ENCODE data around the gene DHDDS. TPM values are rescaled to one million over a fixed set of nuclear protein-coding genes. Genes with fewer than 3 reads are reported as not detected.

DHDDS gene
- total RNA-seq, 2 donors from 2014 or later, result 28.9 to 39.0 TPM

DNA sequence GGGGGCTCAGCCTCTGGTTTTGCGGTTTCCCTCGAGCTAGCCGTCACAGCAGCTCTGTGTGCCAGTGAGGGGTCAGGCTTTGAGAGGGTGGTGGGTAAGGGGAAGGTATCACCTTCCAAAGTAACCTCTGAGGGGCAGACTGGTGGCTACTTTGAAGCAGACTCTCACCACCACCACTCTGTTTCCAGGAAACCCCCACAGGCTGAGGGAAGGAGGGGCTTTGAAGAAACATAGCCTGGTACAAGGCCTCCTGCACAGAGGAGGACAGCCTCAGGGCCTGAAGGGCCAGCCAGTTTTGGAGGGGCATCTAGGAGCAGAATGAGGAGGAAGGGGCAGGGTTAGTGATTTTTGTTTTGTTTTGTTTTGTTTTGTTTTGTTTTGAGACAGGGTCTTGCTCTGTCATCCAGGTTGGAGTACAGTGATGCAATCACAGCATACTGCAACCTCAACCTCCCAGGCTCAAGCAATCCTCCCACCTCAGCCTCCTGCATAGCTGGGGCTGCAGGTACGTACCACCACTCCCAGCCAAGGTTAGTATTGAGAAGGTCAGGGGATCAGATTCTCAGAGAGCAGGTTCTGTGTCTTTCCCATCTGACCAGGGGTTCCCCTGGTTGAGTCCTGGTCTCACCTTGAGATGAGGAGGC is 42.4 kb upstream of the DHDDS start:
- DNase-seq (ENCODE audit: low spot score), result no peak
- Histone ChIP-seq H3K36me3 (no peaks in the 10 kb centered on the region), H3K9me3 (no peaks in the 10 kb centered on the region), H3K4me1 (replicated peaks) (no peaks in the 10 kb centered on the region), H3K4me3 (no peak overlapping the region), H3K27ac (no peak overlapping the region), H3K27me3 (replicated peaks; ENCODE audit: insufficient read depth) (no peaks in the 10 kb centered on the region)
- intact Hi-C loops (cut with DNase I), result no loop called here
- no peak for TF ChIP-seq POLR2AphosphoS5 (IDR thresholded peaks at IDR 0.05)
- TF ChIP-seq POLR2A (IDR thresholded peaks at IDR 0.05), result no peak
- TF ChIP-seq, protein P1, sequence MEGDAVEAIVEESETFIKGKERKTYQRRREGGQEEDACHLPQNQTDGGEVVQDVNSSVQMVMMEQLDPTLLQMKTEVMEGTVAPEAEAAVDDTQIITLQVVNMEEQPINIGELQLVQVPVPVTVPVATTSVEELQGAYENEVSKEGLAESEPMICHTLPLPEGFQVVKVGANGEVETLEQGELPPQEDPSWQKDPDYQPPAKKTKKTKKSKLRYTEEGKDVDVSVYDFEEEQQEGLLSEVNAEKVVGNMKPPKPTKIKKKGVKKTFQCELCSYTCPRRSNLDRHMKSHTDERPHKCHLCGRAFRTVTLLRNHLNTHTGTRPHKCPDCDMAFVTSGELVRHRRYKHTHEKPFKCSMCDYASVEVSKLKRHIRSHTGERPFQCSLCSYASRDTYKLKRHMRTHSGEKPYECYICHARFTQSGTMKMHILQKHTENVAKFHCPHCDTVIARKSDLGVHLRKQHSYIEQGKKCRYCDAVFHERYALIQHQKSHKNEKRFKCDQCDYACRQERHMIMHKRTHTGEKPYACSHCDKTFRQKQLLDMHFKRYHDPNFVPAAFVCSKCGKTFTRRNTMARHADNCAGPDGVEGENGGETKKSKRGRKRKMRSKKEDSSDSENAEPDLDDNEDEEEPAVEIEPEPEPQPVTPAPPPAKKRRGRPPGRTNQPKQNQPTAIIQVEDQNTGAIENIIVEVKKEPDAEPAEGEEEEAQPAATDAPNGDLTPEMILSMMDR (IDR thresholded peaks at IDR 0.05), result no peak
- 64% methylated on average over 4 of the region's 4 CpGs for WGBS

DNA sequence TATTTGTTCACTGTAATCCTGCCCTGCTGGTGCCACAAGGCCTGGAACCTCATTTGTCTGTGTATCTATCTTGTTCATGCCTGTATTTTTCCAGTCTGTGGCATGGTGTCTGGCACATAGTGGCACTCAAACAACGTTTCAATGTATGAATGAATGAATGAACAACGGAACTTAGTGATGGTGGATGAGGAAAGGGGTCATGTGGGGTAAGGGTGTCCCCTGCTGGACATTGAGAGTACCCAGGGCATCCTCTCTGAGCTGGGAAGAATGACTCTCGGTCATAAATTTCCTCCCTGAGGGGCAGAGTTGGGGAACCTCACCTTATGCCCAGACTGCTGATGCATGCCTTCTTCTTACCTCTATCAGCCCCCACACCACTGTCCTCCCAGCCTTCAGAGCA is 40.7 kb upstream of the DHDDS start:
- 15% methylated on average over 3 of the region's 3 CpGs for WGBS
- no peaks in the 10 kb centered on the region for H3K9me3 ChIP-seq
- no peak overlapping the region for H3K4me3 ChIP-seq
- intact Hi-C loops (cut with DNase I), result no loop called here
- no peak overlapping the region for H3K27ac ChIP-seq
- H3K27me3 ChIP-seq (replicated peaks; ENCODE audit: insufficient read depth), result no peaks in the 10 kb centered on the region
- no peaks in the 10 kb centered on the region for H3K36me3 ChIP-seq
- TF ChIP-seq POLR2AphosphoS5 (IDR thresholded peaks at IDR 0.05), result no peak
- TF ChIP-seq, protein P1 (IDR thresholded peaks at IDR 0.05), result peak in 2 of 4 experiments; percentile 5 to 21
- no peak for DNase-seq (ENCODE audit: low spot score)
- no peaks in the 10 kb centered on the region for H3K4me1 ChIP-seq (replicated peaks)

DNA sequence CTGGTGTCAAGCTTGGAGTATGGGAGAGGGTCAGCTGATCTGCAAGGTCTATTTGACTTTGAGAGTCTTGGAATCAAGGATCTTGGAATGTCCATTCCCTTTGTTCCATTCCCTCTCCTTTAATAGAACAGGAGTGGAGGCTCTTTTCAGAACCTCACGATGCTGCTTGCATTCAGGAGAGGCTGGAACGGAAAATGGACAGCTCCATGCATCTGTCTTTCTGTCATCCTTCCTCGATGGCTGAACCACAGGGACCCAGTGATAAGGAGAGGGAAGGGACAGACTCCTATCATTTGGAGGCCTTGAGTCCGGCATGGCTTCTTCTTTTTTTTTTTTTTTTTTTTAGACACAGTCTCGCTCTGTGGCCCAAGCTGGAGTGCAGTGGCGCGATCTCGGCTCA is 36.4 kb upstream of the DHDDS start:
- WGBS, result 80% methylated on average over 8 of the region's 8 CpGs
- no peak overlapping the region for H3K4me3 ChIP-seq
- no peaks in the 10 kb centered on the region for H3K9me3 ChIP-seq
- intact Hi-C loops (cut with DNase I), result no loop called here
- no peaks in the 10 kb centered on the region for H3K4me1 ChIP-seq (replicated peaks)
- H3K27ac ChIP-seq, result no peak overlapping the region
- no peak for DNase-seq (ENCODE audit: low spot score)
- no peaks in the 10 kb centered on the region for H3K27me3 ChIP-seq (replicated peaks; ENCODE audit: insufficient read depth)
- H3K36me3 ChIP-seq, result no peaks in the 10 kb centered on the region
- TF ChIP-seq POLR2AphosphoS5 (IDR thresholded peaks at IDR 0.05) (no peak), POLR2A (IDR thresholded peaks at IDR 0.05) (no peak)
- TF ChIP-seq, protein P1 (IDR thresholded peaks at IDR 0.05), result no peak

DNA sequence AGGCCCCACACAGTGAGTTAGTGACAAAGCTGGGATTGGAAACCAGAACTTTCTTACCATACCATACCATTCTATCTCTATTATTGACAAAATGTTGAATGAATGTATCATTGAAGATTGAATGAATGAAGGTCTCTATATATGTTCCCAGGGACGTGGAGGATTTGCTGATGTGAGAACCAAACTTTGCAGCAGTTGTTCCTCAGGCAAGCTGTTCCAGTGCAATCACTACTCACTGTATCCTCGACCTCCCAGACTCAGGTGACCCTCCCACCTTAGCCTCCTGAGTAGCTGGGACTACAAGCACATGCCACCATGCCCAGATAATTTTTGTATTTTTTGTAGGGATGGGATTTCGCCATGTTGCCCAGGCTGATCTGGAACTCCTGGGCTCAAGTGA is 33.1 kb upstream of the DHDDS start:
- no peak for DNase-seq (ENCODE audit: low spot score)
- no peak overlapping the region for H3K4me3 ChIP-seq
- no peak overlapping the region for H3K27ac ChIP-seq
- no peaks in the 10 kb centered on the region for H3K27me3 ChIP-seq (replicated peaks; ENCODE audit: insufficient read depth)
- H3K9me3 ChIP-seq, result no peaks in the 10 kb centered on the region
- TF ChIP-seq POLR2AphosphoS5 (IDR thresholded peaks at IDR 0.05) (no peak), POLR2A (IDR thresholded peaks at IDR 0.05) (no peak)
- TF ChIP-seq, protein P1 (IDR thresholded peaks at IDR 0.05), result no peak
- H3K4me1 ChIP-seq (replicated peaks), result no peaks in the 10 kb centered on the region
- 77% methylated on average over 3 of the region's 3 CpGs for WGBS
- intact Hi-C loops (cut with DNase I), result no loop called here
- no peaks in the 10 kb centered on the region for H3K36me3 ChIP-seq

DNA sequence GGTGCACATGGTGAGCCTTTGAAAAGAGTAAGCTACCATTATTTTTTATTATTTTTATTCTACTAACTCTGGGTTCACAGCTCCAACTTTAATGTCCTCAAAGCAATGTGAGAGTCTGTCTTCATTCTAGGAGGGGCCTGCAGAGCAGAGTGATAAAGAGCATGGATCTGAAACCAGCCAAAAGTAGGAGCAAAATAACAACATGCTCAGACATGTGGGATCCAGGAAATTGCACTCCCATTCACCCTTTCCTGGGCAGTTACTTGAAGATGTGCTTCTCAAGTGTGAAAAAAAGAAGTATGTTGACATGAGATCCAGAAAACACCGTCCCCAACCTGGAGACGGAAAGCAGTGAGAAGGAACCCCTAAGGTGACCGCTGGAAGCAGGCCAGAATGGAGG is 30.2 kb upstream of the DHDDS start:
- Histone ChIP-seq H3K4me1 (replicated peaks) (no peaks in the 10 kb centered on the region), H3K36me3 (no peaks in the 10 kb centered on the region), H3K9me3 (no peaks in the 10 kb centered on the region), H3K27ac (no peak overlapping the region), H3K4me3 (no peak overlapping the region), H3K27me3 (replicated peaks; ENCODE audit: insufficient read depth) (no peaks in the 10 kb centered on the region)
- intact Hi-C loops (cut with DNase I), result no loop called here
- 49% methylated on average over 3 of the region's 3 CpGs for WGBS
- no peak for DNase-seq (ENCODE audit: low spot score)
- TF ChIP-seq, protein P1 (IDR thresholded peaks at IDR 0.05), result no peak
- no peak for TF ChIP-seq POLR2AphosphoS5 (IDR thresholded peaks at IDR 0.05)
- no peak for TF ChIP-seq POLR2A (IDR thresholded peaks at IDR 0.05)

Data from prostate gland (tissue), 2 donors.